ENCODE results near the gene GPC6. TPM values are rescaled to one million over a fixed set of nuclear protein-coding genes. Genes with fewer than 3 reads are reported as not detected.

The GPC6 gene
- total RNA-seq, 2 experiments from 2014 or later = not detected

DNA sequence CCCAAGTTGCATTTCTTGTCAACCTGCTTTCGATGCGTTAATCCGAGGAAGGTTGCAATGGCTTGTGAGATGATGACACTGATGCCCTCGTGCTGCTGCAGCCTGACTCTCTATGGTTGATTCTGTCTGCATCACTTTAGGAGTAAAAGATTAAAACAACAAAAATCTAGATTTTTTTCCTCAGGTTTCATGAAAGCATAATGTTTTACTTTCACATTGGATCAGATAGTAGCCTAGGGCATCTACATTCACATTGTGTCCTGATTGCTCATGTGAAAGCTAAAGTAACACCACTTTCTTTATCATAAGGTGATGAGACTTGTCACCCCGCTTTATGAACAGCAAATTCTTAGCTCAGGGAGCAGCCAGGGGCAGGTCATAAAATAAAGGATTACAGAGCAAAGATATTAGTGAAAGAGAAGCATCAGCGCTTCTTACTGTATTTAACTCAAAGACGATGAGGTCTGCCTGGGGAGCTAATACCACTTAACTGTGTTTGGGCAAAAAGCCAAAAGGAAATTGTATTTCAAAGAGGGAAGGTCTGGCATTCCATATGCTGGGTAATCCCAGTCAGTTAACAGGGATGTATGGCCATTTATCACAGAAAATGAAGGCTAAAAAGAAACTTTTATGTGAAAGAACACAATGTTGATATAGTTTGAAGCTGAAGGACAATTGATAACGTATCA is 270.5 kb downstream of the GPC6 start:
- POLR2A ChIA-PET = no interaction called here
- H3K27ac ChIP-seq (ENCODE audit: low read depth, low read length, poor library complexity, severe bottlenecking) = no peak overlapping the region
- H2AFZ ChIP-seq (ENCODE audit: low read length) = no peak overlapping the region
- H3K9me3 ChIP-seq (ENCODE audit: low read length) = no peaks in the 10 kb centered on the region
- no peaks in the 10 kb centered on the region for H4K20me1 ChIP-seq (ENCODE audit: insufficient read depth, low read length)
- BruUV-seq (replicated peaks) = no TSS peak
- no peaks in the 10 kb centered on the region for H3K4me1 ChIP-seq (ENCODE audit: insufficient read depth, low read length, poor library complexity, severe bottlenecking)
- no peak overlapping the region for H3K4me3 ChIP-seq (ENCODE audit: low read depth, low read length, poor library complexity, severe bottlenecking)
- no peak for DNase-seq (ENCODE audit: low spot score)
- no peaks in the 10 kb centered on the region for H3K9me2 ChIP-seq (ENCODE audit: insufficient read depth, low read length)
- H3K4me2 ChIP-seq (ENCODE audit: low read length) = no peak overlapping the region
- intact Hi-C loops (cut with micrococcal nuclease; ENCODE audit: unreplicated experiment) = no loop called here
- no peaks in the 10 kb centered on the region for H3K36me3 ChIP-seq (ENCODE audit: insufficient read depth, low read length)
- no peak for TF ChIP-seq EZH2phosphoT487 (IDR thresholded peaks at IDR 0.05; ENCODE audit: borderline replicate concordance, low read depth, low read length)
- TF ChIP-seq, protein P1, sequence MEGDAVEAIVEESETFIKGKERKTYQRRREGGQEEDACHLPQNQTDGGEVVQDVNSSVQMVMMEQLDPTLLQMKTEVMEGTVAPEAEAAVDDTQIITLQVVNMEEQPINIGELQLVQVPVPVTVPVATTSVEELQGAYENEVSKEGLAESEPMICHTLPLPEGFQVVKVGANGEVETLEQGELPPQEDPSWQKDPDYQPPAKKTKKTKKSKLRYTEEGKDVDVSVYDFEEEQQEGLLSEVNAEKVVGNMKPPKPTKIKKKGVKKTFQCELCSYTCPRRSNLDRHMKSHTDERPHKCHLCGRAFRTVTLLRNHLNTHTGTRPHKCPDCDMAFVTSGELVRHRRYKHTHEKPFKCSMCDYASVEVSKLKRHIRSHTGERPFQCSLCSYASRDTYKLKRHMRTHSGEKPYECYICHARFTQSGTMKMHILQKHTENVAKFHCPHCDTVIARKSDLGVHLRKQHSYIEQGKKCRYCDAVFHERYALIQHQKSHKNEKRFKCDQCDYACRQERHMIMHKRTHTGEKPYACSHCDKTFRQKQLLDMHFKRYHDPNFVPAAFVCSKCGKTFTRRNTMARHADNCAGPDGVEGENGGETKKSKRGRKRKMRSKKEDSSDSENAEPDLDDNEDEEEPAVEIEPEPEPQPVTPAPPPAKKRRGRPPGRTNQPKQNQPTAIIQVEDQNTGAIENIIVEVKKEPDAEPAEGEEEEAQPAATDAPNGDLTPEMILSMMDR (conservative IDR thresholded peaks at IDR 0.05; ENCODE audit: low read length) = no peak
- H3K79me2 ChIP-seq (ENCODE audit: insufficient read depth, low read depth, low read length) = no peaks in the 10 kb centered on the region
- CTCF ChIA-PET (ENCODE audit: unreplicated experiment) = no interaction called here

DNA sequence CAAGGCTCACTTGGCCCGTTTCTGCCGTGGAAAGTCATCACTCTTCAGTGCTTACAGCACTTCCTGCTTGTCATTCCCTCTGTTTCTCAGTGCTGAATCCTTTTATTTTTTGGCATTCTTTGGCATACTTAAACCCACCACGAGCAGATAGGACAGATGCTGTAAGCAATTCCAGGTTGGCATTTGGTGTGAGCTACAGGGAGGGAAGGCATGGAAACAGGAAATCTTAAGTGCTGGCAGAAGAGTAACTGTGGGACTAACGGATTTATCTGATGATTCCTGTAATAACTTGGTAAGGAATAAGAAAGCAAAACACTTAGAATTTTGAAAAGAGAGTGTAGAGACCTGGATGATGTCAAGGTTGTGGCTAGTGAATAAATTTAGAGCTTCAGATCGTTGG is 273.4 kb downstream of the GPC6 start:
- Histone ChIP-seq H3K79me2 (ENCODE audit: insufficient read depth, low read depth, low read length) (no peaks in the 10 kb centered on the region), H3K4me3 (ENCODE audit: low read depth, low read length, poor library complexity, severe bottlenecking) (no peak overlapping the region), H3K27ac (ENCODE audit: low read depth, low read length, poor library complexity, severe bottlenecking) (no peak overlapping the region), H2AFZ (ENCODE audit: low read length) (no peak overlapping the region), H3K36me3 (ENCODE audit: insufficient read depth, low read length) (no peaks in the 10 kb centered on the region), H3K9me3 (ENCODE audit: low read length) (no peaks in the 10 kb centered on the region), H4K20me1 (ENCODE audit: insufficient read depth, low read length) (no peaks in the 10 kb centered on the region), H3K4me2 (ENCODE audit: low read length) (no peak overlapping the region), H3K9me2 (ENCODE audit: insufficient read depth, low read length) (no peaks in the 10 kb centered on the region), H3K4me1 (ENCODE audit: insufficient read depth, low read length, poor library complexity, severe bottlenecking) (no peaks in the 10 kb centered on the region)
- BruUV-seq (replicated peaks) = no TSS peak
- DNase-seq (ENCODE audit: low spot score) = no peak
- TF ChIP-seq EZH2phosphoT487 (IDR thresholded peaks at IDR 0.05; ENCODE audit: borderline replicate concordance, low read depth, low read length) = no peak
- TF ChIP-seq, protein P1 (conservative IDR thresholded peaks at IDR 0.05; ENCODE audit: low read length) = no peak
- ChIA-PET CTCF (ENCODE audit: unreplicated experiment) (no interaction called here), POLR2A (no interaction called here)
- intact Hi-C loops (cut with micrococcal nuclease; ENCODE audit: unreplicated experiment) = no loop called here

DNA sequence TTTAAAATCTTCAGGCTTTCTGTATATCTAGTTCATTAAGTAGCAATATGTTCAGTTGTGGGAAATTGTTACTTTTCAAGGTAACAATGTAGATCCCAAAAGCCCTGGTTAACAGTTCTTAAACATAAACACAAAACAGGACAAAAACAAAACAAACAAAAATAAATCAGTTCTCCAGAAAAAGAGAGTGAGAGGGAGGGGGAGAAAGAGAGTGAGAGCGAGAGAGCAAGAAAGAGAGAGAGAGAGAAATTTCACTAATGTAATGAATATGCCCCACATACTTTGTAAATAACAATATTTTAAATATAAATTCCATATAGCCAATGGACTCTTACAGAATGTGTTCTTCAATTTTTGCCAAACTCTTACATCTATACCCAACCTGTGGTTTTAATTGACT is 275.5 kb downstream of the GPC6 start:
- H3K9me3 ChIP-seq (ENCODE audit: low read length) = no peaks in the 10 kb centered on the region
- TF ChIP-seq, protein P1 (conservative IDR thresholded peaks at IDR 0.05; ENCODE audit: low read length) = no peak
- TF ChIP-seq EZH2phosphoT487 (IDR thresholded peaks at IDR 0.05; ENCODE audit: borderline replicate concordance, low read depth, low read length) = no peak
- intact Hi-C loops (cut with micrococcal nuclease; ENCODE audit: unreplicated experiment) = no loop called here
- H3K36me3 ChIP-seq (ENCODE audit: insufficient read depth, low read length) = no peaks in the 10 kb centered on the region
- H3K4me3 ChIP-seq (ENCODE audit: low read depth, low read length, poor library complexity, severe bottlenecking) = no peak overlapping the region
- H3K4me2 ChIP-seq (ENCODE audit: low read length) = no peak overlapping the region
- ChIA-PET POLR2A (no interaction called here), CTCF (ENCODE audit: unreplicated experiment) (no interaction called here)
- H3K79me2 ChIP-seq (ENCODE audit: insufficient read depth, low read depth, low read length) = no peaks in the 10 kb centered on the region
- H2AFZ ChIP-seq (ENCODE audit: low read length) = no peak overlapping the region
- no peak for DNase-seq (ENCODE audit: low spot score)
- no peak overlapping the region for H3K27ac ChIP-seq (ENCODE audit: low read depth, low read length, poor library complexity, severe bottlenecking)
- no peaks in the 10 kb centered on the region for H4K20me1 ChIP-seq (ENCODE audit: insufficient read depth, low read length)
- H3K9me2 ChIP-seq (ENCODE audit: insufficient read depth, low read length) = no peaks in the 10 kb centered on the region
- H3K4me1 ChIP-seq (ENCODE audit: insufficient read depth, low read length, poor library complexity, severe bottlenecking) = no peaks in the 10 kb centered on the region
- BruUV-seq (replicated peaks) = no TSS peak

Data from OCI-LY7 (cell line).